GM12892 (cell line): Measurements from ENCODE around the gene TNFSF9.

ENCODE experiments used
- POLR2A ChIP-seq: IDR thresholded peaks from 2 replicates; pipeline ENCODE4 v1.6.1; 2011; ENCODE audit warnings: low read depth, low read length, control low read depth
- POLR2AphosphoS5 ChIP-seq: IDR thresholded peaks from 2 replicates; pipeline ENCODE4 v1.6.1; 2011; ENCODE audit warnings: low read depth, low read length, control low read depth
- TAF1 ChIP-seq: IDR thresholded peaks from 2 replicates; pipeline ENCODE4 v1.6.1; 2011; ENCODE audit warnings: low read depth, mild to moderate bottlenecking, control low read depth, low read length, borderline replicate concordance

DNA sequence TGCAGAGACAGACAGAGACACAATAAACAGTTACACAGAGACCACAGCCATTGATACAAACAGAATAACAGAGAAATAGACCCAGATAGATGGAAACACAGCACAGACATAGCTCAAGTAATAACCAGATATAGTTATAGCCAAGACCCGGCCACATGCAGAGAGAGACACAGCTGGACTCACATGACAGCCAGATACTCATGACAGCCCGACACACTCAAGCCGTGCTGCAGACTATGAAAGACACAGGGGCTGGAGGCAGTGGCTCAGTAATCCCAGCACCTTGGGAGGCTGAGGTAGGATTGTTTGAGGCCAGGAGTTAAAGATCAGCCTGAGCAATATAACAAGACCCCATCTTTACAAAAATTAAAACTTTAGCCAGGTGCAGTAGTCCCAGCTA, 47.6 kb upstream of the TNFSF9 start:
- TF ChIP-seq TAF1, result no peak
- no peak for TF ChIP-seq POLR2A
- no peak for TF ChIP-seq POLR2AphosphoS5
